Mesothelial cell of epicardium (in vitro differentiated cells): Measurements from ENCODE around the gene EXOG. TPM values are rescaled to one million over a fixed set of nuclear protein-coding genes. Genes with fewer than 3 reads are reported as not detected.

ENCODE experiments used
- DNase-seq, 2 experiments: peaks; one replicate each; pipeline ENCODE4 v3.0.0; 2021; ENCODE audit warnings: low spot score in 2 of 2; ENCODE audit not compliant: unreplicated experiment in 2 of 2
- H3K27ac Mint-ChIP-seq: 2 replicates; pipeline ENCODE4 v1.8.0; 2021; ENCODE audit warnings: mixed read lengths
- H3K27me3 Mint-ChIP-seq: 2 replicates; pipeline ENCODE4 v1.8.0; 2021; ENCODE audit warnings: low read depth, mixed read lengths
- H3K36me3 Mint-ChIP-seq: 2 replicates; pipeline ENCODE4 v1.8.0; 2021; ENCODE audit warnings: mixed read lengths
- H3K4me1 Mint-ChIP-seq: 2 replicates; pipeline ENCODE4 v1.8.0; 2021; ENCODE audit warnings: mixed read lengths
- H3K4me3 Mint-ChIP-seq: 2 replicates; pipeline ENCODE4 v1.8.0; 2021; ENCODE audit warnings: mild to moderate bottlenecking, moderate library complexity, mixed read lengths
- H3K9me3 Mint-ChIP-seq: 2 replicates; pipeline ENCODE4 v1.8.0; 2021; ENCODE audit warnings: mixed read lengths
- total RNA-seq: library from RNA; stranded (reverse); gene quantifications from 3 replicates; pipeline ENCODE4 v1.2.1, GENCODE V29; 2021
- TF ChIP-seq, protein P1 (sequence below): fragments of 200-600 bp; sonication (generic); IDR thresholded peaks from one replicate; pipeline ENCODE4 v1.5.0; 2021; ENCODE audit warnings: antibody characterized with exemption; ENCODE audit not compliant: unreplicated experiment

EXOG gene
- total RNA-seq, 1 donor from 2014 or later: 19.5 TPM

- no peaks in the 10 kb centered on the region for H3K27me3 Mint-ChIP-seq
- H3K4me3 Mint-ChIP-seq: no peak overlapping the region
- H3K36me3 Mint-ChIP-seq: peaks cover 19% of the 10 kb centered on the region
- DNase-seq: no peak
- peaks cover 13% of the 10 kb centered on the region for H3K9me3 Mint-ChIP-seq
- H3K4me1 Mint-ChIP-seq: no peaks in the 10 kb centered on the region
- H3K27ac Mint-ChIP-seq: no peak overlapping the region
- TF ChIP-seq, protein P1, sequence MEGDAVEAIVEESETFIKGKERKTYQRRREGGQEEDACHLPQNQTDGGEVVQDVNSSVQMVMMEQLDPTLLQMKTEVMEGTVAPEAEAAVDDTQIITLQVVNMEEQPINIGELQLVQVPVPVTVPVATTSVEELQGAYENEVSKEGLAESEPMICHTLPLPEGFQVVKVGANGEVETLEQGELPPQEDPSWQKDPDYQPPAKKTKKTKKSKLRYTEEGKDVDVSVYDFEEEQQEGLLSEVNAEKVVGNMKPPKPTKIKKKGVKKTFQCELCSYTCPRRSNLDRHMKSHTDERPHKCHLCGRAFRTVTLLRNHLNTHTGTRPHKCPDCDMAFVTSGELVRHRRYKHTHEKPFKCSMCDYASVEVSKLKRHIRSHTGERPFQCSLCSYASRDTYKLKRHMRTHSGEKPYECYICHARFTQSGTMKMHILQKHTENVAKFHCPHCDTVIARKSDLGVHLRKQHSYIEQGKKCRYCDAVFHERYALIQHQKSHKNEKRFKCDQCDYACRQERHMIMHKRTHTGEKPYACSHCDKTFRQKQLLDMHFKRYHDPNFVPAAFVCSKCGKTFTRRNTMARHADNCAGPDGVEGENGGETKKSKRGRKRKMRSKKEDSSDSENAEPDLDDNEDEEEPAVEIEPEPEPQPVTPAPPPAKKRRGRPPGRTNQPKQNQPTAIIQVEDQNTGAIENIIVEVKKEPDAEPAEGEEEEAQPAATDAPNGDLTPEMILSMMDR: no peak
Observed at GRCh38 chr3:38534180-38534579, 38.0 kb downstream of the EXOG start.

- H3K27me3 Mint-ChIP-seq: no peaks in the 10 kb centered on the region
- DNase-seq: no peak
- no peak overlapping the region for H3K27ac Mint-ChIP-seq
- no peak overlapping the region for H3K4me3 Mint-ChIP-seq
- H3K4me1 Mint-ChIP-seq: no peaks in the 10 kb centered on the region
- peaks cover 13% of the 10 kb centered on the region for H3K9me3 Mint-ChIP-seq
- TF ChIP-seq, protein P1: no peak
- peaks cover 19% of the 10 kb centered on the region for H3K36me3 Mint-ChIP-seq
Observed at GRCh38 chr3:38534604-38535003, 38.5 kb downstream of the EXOG start.

- no peak for DNase-seq
- Mint-ChIP-seq H3K27ac (no peak overlapping the region), H3K4me1 (no peaks in the 10 kb centered on the region), H3K9me3 (peaks cover 13% of the 10 kb centered on the region), H3K27me3 (no peaks in the 10 kb centered on the region), H3K4me3 (no peak overlapping the region), H3K36me3 (peaks cover 19% of the 10 kb centered on the region)
- TF ChIP-seq, protein P1: no peak
Observed at GRCh38 chr3:38536671-38537070, 40.5 kb downstream of the EXOG start.

DNA sequence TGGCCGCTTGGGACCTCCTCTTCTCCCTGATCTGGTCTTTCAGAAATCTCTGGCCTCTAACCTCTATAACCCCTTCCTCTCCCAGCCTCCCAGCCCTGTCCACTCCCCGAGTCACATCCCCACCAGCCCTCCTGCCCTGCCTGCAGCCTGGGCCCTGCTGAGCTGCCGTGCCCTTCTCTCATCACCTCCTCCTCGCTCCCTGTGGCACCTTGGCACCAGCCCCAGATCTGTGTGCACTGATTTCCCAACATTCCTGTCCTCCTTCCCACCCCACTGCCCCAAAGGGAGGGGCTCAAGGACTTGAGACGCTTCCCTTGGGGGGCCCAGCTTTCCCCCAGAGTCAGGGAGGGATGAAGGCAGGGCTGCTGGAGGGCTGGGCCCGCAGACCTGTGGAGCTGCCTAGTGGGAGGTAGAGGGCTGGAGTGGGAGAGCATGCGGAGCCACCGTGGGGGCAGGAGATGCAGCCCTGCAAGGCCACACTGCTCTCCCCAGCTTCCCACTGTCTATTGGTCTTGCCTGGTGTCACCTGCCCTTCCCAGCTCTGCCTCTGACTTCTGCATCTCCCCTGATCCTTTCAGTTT is 42.7 kb downstream of the EXOG start:
- Mint-ChIP-seq H3K9me3 (peaks cover 13% of the 10 kb centered on the region), H3K27ac (no peak overlapping the region), H3K36me3 (peaks cover 19% of the 10 kb centered on the region), H3K4me3 (no peak overlapping the region), H3K4me1 (no peaks in the 10 kb centered on the region), H3K27me3 (no peaks in the 10 kb centered on the region)
- TF ChIP-seq, protein P1: no peak
- DNase-seq: no peak

DNA sequence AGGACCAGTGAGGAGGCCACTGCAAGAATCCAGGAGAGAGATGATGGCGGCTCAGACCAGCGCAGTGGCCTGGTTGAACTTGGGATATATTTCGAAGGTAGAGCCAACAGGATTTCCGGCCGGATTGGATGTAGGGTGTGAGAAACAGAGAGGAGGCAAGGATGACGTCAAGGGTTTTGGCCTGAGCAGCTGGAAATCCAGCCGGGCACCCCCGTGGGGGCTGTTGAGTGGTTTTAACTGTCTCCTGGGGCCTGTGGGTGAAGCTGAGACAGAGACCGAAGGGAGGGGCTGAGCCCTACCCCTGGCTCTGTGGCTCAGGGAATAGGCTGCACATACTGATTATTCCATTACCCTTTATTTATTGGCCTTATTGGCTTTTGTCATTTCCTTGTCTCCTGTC is 45.7 kb downstream of the EXOG start:
- H3K4me1 Mint-ChIP-seq: no peaks in the 10 kb centered on the region
- TF ChIP-seq, protein P1: no peak
- DNase-seq: no peak
- peaks cover 3% of the 10 kb centered on the region for H3K27me3 Mint-ChIP-seq
- H3K27ac Mint-ChIP-seq: no peak overlapping the region
- peaks cover 1% of the 10 kb centered on the region for H3K36me3 Mint-ChIP-seq
- no peaks in the 10 kb centered on the region for H3K9me3 Mint-ChIP-seq
- H3K4me3 Mint-ChIP-seq: no peak overlapping the region
